Measurements from ENCODE around the gene CBX2.
A peak's percentile ranks its signal among the peaks of the same experiment; 100 is the strongest.

The CBX2 gene

GRCh38 chr17:79831265-79832217 is 53.6 kb downstream of the CBX2 start:
- no peak for DNase-seq

DNA sequence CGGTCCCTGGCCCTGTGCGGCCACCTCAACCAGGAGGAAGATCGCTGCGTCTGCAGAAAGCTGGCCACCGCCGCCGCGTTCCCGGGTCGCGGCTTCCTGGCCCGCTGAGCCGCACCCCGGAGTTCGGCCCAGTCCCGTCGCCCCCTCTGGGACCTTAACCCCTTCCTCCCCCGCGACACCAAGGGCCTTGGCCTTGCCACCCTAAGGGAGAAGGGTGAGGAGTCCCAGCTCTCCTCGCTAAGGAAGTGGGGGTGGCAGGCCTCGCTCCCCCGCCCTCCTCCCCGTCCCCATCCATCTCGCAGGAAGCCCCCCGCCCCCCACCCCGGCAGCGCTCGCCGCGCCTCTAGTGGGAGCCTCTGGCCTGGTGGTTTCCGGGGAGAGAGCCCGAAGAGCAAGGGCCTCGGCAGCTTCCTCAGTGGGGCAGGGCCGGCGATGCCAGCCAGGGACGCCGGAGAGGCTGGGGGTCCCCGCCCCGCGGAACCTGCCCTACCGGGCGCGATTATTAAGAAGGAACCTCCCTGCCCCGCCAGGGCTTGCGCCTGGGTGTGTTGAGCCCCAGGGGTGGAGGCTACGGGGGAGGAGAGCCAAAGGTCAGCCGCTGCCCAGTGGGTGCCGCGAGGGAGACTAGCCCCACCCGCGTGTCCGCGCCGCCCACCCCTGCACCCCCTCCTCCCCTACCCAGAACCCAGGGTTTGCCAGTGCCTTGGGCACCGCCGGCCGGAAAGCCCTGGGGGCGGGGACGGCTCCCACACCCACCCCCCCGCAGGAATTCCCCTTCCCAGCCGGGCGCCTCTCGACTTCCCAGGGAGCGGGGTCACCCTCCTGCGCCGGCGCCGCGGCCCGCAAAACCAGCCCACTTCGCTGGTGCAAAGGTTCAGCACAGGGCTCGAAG is 54.5 kb downstream of the CBX2 start:
- no peak for DNase-seq

DNA sequence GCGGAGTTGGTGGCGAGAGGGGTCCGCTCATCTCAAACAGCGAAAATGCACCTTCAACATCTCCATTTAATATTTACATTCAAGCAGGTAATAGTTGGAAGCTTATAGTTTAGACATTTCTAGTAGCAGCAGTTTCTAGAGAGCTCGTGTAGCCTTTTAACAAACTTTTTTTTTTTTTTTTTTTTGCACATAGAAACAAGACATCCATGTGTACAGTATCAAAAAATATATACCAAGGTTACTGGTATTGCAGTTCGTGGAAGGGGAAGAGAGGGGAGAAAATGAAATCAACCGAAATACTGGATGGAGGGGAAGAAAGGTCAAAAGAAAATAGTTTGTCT is 55.1 kb downstream of the CBX2 start:
- no peak for DNase-seq

GRCh38 chr17:79833744-79834564 is 56.0 kb downstream of the CBX2 start:
- DNase-seq: no peak

DNA sequence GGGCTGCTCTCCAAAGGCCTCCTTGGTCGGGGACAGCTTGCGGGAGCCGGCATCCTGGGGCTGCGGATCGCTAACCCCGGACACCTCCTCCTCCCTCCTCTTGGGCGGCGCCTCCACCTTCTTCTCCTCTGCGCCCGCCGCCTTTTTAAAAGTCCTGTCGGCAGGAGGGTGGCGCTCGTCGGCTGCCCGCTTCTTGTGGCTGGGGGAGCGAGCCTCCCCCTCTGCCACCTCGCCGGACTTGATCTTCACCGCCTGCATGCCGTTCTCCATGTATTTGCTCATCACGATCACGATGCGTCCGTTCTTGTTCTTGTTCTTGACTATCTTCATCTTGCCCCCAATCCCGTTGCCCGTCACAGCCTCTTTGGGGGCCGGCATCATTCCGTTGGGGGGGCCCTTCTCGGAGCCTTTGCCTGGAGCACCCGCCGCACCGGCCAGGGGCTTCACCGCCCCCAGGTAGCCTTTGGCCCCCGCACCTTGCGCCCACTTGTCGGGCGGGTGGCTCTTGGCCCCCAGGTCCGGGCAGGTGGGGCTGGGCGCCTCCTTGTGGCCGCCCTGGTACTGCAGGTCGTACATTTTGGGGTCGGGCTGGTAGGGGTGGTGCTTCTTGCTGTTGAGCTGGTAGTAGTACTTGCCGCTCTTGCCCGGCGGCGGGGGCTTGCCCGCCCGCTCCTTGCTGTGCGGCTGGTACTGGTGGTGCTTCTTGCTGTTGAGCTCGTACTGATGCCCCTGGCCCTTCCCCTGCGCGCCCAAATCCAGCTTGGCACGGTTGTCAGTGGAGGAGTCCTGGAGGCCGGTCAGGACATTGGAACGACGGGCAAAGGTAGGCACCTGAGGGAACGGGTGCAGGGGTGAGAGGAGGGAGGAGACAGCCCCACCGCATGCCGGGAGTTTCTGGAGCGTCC is 56.9 kb downstream of the CBX2 start:
- no peak for DNase-seq

DNA sequence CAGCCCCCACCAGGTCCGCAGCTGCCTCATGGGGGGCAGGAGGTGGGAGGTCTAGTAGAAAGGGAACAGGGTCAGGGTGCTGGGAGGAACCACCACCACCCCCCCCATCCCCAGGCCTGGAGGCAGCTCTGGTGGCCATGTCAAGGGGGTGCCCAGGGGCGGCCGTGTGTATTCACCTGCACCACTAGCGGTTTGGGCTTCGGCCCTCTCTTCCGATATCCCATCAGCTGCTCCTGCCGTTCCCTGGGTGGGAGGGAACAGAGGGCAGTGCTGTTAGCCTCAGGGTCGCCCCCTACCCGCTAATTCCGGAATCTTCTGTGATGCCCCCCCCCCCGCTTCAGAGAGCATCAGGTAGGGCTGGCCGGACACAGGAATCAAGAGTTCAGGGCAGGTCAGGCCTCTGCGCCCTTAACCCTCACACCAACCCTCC is 57.5 kb downstream of the CBX2 start:
- no peak for DNase-seq

DNA sequence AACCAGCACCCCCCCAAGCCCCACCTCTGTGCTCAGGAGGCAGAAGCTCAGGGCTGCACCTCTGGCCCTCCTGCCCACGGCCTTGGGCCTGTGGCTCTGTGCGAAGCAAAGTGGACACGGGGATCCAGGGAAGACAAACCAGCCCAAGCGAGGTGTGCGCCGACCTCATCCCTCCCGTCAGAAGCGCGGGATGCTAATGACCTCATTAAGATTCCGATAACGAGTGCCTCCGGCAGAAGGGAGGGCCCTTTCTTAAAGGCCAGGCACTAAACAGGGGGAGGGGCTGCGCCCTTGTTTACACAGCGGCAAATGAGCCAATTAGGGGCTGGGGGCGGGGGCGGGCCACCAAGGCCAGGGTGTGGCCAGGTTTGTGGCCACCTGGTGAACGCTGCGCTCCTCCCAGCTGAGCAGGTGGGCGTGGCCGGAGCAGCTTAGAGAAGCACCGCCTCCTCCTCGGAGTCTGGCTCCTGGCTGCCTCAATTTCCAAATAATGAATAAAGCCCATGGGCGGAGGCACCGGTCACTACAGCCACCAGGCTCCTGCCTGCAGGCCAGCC is 58.1 kb downstream of the CBX2 start:
- DNase-seq: peak; percentile 46

- no peak for DNase-seq
Observed at GRCh38 chr17:79836510-79836971, 58.6 kb downstream of the CBX2 start.

DNA sequence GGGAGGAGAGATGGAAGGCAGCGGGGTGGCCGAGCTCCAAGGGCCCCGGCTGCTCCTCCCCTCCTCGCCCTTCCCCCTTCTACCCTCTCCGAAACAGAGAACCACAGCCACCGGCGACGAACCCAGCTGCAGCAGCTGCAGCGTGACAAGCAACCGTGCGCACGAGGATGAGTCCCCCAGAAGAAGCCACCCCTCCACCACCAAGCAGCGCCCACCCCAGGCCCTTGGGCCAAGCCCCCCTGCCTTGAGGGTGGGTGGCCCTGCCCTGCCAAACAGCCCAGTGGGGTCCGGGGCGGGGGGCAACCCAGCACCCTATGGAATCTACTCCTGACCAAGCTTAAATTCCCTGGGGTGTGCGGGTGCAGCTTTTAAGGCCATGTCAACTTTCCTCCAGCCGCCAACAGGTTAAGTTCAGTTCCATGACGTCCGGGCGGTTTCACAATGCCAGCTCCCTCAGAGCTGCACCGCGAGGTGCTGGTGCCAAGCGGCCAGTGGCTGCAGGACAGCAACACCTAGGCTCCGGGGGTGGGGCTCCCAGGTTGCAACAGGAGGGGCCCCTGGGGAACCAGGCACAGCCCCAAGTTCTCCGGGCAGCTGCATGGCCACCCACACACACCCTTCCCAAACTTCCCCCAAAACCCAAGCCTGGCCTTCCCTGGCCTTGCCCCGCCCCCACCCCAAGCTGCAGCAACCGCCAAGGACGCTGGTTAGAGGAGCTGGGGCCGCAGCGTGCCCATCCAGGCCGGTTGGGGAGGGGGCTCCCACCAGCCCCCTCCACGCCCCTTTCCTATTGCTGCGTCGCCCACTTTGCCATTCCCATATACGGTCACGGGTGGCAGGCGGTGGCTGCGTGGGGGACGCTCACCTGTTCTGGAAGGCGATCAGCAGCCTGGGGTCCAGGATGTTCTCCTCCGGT is 59.3 kb downstream of the CBX2 start:
- peak; percentile 53 for DNase-seq

Measured in NCI-H510A treated with DMSO at 0.1 percent for 48 hours (cell line).